HepG2 (cell line): ENCODE measurements around the gene ST8SIA4. TPM values are rescaled to one million over a fixed set of nuclear protein-coding genes. Genes with fewer than 3 reads are reported as not detected.

Experiments
- ATM ChIP-seq: fragments of 450-650 bp; IDR thresholded peaks from 2 replicates; pipeline ENCODE4 v1.7.1; 2017; ENCODE audit warnings: mild to moderate bottlenecking, borderline replicate concordance
- PAX8 ChIP-seq: sonication (generic); formaldehyde crosslinking; IDR thresholded peaks from 2 replicates; pipeline ENCODE4 v1.8.0; 2022; ENCODE audit warnings: mild to moderate bottlenecking, missing genetic modification reagents, borderline replicate concordance
- ZMAT3 ChIP-seq: sonication (generic); formaldehyde crosslinking; conservative IDR thresholded peaks from 2 replicates; pipeline ENCODE4 v1.7.0; 2021; ENCODE audit warnings: missing genetic modification reagents
- polyA plus RNA-seq, 8 experiments: library from polyadenylated mRNA; depleted of rRNA in 3 of 8; stranded (reverse) in 7 of 8; unstranded in 1 of 8; fragments of >200 nt; fragmentation: Illumina TruSeq in 4 of 8; extraction: Trizol in 4 of 8; gene quantifications; 2 replicates each; pipeline versions ENCODE4 v1.2.1 to v1.2.3, GENCODE V29; 2011 to 2016; ENCODE audit warnings: low read depth in 4 of 8, missing spikeins in 1 of 8, mixed read lengths in 1 of 8; ENCODE audit not compliant: insufficient read depth in 1 of 8
- total RNA-seq, 5 experiments: library from RNA; depleted of rRNA; stranded (reverse); fragments of >200 nt; fragmentation: Illumina TruSeq; extraction: Trizol; gene quantifications; 2 replicates each; pipeline ENCODE4 v1.2.3, GENCODE V29; 2016; ENCODE audit warnings: low read depth in 1 of 5
- TF ChIP-seq, protein P1 (sequence below): sonication (generic); formaldehyde crosslinking; IDR thresholded peaks from 2 replicates; pipeline ENCODE4 v1.8.0; 2023; ENCODE audit warnings: mild to moderate bottlenecking, missing genetic modification reagents
- TF ChIP-seq, protein P2 (sequence below), 2 experiments: sonication (generic) in 1 of 2; formaldehyde crosslinking in 1 of 2; IDR thresholded peaks; 2 replicates each; pipeline versions ENCODE4 v1.6.1 to v1.9.0; 2014 to 2022; ENCODE audit warnings: antibody characterized with exemption in 1 of 2, borderline replicate concordance in 1 of 2, inconsistent platforms in 1 of 2, low read depth in 1 of 2, missing genetic modification reagents in 1 of 2
- TF ChIP-seq, protein P3 (sequence below): sonication (generic); formaldehyde crosslinking; IDR thresholded peaks from 2 replicates; pipeline ENCODE4 v1.4.0; 2020; ENCODE audit warnings: missing genetic modification reagents

The ST8SIA4 gene
- total and polyA plus RNA-seq, 2 of the 13 experiments (the other 11 are each of a cell fraction or from before 2014, with no cell fraction given): not detected

DNA sequence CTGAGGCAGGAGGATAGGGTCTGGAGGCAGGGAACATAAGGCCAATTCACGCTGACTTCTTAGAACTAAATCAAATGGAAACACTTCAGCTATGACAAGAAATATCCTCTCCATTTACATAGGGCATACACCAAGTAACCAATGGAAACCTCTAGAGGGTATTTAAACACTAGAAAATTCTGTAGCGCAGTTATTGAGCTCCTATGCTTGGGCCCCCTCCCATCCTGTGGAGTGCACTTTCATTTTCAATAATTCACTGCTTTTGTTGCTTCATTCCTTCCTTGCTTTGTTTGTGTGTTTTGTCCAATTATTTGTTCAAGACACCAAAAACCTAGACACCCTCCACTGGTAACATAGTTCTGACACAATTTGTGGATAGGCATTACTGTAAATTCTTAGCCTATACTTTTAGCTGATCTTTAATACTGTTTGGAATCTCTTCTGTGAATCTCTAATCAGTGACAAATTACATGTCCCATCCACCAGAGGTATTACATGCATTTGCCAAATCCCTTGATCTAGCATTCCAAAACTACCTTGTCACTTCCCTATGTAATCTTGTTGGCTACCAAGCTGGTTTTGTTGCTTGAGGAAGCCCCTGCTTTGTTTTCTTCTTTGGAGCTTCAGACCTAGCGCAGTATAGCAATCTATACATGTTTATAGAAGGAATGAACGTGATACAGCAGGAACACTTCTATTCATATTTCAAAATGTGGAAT, 61.6 kb downstream of the ST8SIA4 start (continued):
- TF ChIP-seq PAX8 (CRISPR knock-in tag) (no peak), ATM (no peak), ZMAT3 (CRISPR knock-in tag) (no peak)
- TF ChIP-seq, protein P1, sequence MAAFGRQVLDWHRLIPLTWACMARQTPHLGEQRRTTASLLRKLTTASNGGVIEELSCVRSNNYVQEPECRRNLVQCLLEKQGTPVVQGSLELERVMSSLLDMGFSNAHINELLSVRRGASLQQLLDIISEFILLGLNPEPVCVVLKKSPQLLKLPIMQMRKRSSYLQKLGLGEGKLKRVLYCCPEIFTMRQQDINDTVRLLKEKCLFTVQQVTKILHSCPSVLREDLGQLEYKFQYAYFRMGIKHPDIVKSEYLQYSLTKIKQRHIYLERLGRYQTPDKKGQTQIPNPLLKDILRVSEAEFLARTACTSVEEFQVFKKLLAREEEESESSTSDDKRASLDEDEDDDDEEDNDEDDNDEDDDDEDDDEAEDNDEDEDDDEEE (CRISPR knock-in tag): no peak
- TF ChIP-seq, protein P2, sequence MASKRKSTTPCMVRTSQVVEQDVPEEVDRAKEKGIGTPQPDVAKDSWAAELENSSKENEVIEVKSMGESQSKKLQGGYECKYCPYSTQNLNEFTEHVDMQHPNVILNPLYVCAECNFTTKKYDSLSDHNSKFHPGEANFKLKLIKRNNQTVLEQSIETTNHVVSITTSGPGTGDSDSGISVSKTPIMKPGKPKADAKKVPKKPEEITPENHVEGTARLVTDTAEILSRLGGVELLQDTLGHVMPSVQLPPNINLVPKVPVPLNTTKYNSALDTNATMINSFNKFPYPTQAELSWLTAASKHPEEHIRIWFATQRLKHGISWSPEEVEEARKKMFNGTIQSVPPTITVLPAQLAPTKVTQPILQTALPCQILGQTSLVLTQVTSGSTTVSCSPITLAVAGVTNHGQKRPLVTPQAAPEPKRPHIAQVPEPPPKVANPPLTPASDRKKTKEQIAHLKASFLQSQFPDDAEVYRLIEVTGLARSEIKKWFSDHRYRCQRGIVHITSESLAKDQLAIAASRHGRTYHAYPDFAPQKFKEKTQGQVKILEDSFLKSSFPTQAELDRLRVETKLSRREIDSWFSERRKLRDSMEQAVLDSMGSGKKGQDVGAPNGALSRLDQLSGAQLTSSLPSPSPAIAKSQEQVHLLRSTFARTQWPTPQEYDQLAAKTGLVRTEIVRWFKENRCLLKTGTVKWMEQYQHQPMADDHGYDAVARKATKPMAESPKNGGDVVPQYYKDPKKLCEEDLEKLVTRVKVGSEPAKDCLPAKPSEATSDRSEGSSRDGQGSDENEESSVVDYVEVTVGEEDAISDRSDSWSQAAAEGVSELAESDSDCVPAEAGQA (IDR thresholded peaks at IDR 0.05; ENCODE audit: low read depth): no peak
- TF ChIP-seq, protein P2 (CRISPR knock-in tag; IDR thresholded peaks at IDR 0.05; ENCODE audit: borderline replicate concordance): no peak
- TF ChIP-seq, protein P3, sequence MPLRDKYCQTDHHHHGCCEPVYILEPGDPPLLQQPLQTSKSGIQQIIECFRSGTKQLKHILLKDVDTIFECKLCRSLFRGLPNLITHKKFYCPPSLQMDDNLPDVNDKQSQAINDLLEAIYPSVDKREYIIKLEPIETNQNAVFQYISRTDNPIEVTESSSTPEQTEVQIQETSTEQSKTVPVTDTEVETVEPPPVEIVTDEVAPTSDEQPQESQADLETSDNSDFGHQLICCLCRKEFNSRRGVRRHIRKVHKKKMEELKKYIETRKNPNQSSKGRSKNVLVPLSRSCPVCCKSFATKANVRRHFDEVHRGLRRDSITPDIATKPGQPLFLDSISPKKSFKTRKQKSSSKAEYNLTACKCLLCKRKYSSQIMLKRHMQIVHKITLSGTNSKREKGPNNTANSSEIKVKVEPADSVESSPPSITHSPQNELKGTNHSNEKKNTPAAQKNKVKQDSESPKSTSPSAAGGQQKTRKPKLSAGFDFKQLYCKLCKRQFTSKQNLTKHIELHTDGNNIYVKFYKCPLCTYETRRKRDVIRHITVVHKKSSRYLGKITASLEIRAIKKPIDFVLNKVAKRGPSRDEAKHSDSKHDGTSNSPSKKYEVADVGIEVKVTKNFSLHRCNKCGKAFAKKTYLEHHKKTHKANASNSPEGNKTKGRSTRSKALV: no peak
